AG04449 (cell line): Measurements from ENCODE around the gene MVB12B.

Experiments used
- CTCF ChIA-PET: fragments of 350-600 bp; formaldehyde crosslinking; extraction: SDS; loops from one replicate; lab custom pipeline; 2021; ENCODE audit warnings: antibody characterized with exemption; lab: Yijun Ruan, JAX
- POLR2A ChIA-PET: fragments of 400-600, 350-600 bp; formaldehyde crosslinking; extraction: SDS; loops from one replicate; lab custom pipeline; 2020; ENCODE audit warnings: antibody characterized with exemption, inconsistent platforms; lab: Yijun Ruan, JAX
- DNase-seq: peaks from one replicate; pipeline ENCODE4 v3.0.0-alpha.2; 2010; ENCODE audit warnings: low read depth, low spot score
- H3K4me3 ChIP-seq: 2 replicates; pipeline ENCODE4 v1.5.1; 2011; ENCODE audit warnings: low read depth, mild to moderate bottlenecking, control low read depth, low read length
- TF ChIP-seq, protein P1 (sequence below): IDR thresholded peaks from one replicate; pipeline ENCODE4 v1.5.1; 2011; ENCODE audit warnings: mild to moderate bottlenecking, moderate library complexity, low read length, control low read depth, inconsistent platforms; ENCODE audit not compliant: insufficient read depth; ENCODE audit errors: missing control alignments

MVB12B gene

DNA sequence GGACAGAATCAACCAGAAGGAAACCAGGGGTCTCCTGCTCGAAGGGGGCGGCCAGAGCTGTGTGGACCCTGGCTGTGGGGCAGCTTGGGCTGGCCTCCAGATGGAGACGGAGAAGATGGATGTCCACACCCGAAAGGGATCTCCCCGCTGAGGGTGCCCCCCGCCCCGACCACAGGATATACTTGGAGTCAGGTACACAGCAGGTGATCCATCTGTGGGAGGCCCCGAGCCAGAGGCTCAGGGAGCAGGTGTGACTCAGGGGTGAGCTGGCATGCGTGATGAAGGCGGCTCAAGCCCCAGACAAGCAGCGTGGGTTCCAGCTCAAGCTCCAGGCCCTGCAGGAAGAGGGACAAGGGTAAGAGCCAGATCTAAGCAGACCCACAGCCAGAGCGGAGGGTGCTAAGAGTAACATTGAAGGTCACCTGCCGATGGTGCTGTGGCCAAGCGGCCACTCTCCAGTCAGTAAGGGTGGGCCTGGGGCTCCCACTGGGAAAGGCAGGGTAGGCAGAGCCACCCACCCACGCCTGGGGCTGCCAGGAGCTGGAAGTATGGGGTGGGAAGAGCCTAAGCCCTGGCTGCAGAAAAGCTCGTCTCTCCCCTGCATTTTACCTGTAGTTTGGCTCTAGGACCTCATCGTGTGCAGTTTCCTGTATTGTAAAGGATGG is 30.6 kb upstream of the MVB12B start:
- ChIA-PET CTCF (no interaction called here), POLR2A (no interaction called here)
- no peak for DNase-seq

DNA sequence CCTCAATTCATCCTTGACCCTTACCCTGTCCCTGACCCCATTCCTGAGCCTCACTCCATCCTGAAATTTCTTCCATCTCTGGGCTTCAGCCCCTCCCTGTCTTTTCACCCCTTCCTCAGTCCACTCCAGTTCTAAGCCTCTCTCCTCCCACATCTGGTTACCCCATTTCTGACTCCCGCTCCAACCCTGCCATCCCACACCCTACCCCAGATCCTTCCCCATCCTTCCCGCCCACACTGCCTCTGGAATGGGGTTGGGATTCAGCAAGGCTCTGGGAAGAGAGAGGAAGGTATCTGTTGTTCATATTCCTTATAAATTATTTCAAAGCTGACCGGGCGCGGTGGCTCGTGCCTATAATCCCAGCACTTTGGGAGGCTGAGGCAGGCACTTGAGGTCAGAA is 29.9 kb upstream of the MVB12B start:
- no peak for DNase-seq
- no peak overlapping the region for H3K4me3 ChIP-seq
- TF ChIP-seq, protein P1, sequence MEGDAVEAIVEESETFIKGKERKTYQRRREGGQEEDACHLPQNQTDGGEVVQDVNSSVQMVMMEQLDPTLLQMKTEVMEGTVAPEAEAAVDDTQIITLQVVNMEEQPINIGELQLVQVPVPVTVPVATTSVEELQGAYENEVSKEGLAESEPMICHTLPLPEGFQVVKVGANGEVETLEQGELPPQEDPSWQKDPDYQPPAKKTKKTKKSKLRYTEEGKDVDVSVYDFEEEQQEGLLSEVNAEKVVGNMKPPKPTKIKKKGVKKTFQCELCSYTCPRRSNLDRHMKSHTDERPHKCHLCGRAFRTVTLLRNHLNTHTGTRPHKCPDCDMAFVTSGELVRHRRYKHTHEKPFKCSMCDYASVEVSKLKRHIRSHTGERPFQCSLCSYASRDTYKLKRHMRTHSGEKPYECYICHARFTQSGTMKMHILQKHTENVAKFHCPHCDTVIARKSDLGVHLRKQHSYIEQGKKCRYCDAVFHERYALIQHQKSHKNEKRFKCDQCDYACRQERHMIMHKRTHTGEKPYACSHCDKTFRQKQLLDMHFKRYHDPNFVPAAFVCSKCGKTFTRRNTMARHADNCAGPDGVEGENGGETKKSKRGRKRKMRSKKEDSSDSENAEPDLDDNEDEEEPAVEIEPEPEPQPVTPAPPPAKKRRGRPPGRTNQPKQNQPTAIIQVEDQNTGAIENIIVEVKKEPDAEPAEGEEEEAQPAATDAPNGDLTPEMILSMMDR = no peak
- ChIA-PET POLR2A (interaction anchor here (0.6 kb wide), 1 partner anchor 1638 kb away, joined by 3 read pairs; no protein-coding TSS in a partner anchor), CTCF (interaction anchor here (1.0 to 3.7 kb wide), 3 partner anchors 102 to 195 kb away, joined by 3 to 37 read pairs (median 23); no protein-coding TSS in a partner anchor)

More for the DNA sequence above, 30.6 kb upstream of the MVB12B start:
- TF ChIP-seq, protein P1 = no peak
- H3K4me3 ChIP-seq = no peak overlapping the region

DNA sequence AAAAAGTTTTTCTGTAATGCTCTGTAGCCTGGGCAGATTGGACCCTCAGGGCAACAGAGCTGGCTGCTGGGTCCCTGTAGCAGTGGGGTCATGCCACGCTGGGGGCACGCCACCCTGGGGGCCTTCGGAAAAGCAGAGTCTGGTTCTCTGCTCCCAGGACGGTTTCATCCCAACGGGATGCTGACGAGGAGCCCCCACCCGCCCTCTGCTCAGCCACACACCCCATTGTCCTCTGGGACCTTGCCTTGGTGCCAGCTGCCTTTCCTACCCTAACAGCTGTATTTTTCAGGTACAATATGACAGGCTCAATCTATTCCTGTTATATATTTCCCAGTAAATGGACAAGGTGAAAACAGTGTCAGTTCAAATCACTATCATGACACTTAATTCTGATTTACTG is 29.0 kb upstream of the MVB12B start:
- POLR2A ChIA-PET = no interaction called here
- TF ChIP-seq, protein P1 = no peak
- no peak overlapping the region for H3K4me3 ChIP-seq
- CTCF ChIA-PET = interaction anchor here (1.0 to 3.7 kb wide), 5 partner anchors 42 to 890 kb away, joined by 3 to 37 read pairs (median 4); no protein-coding TSS in a partner anchor
- no peak for DNase-seq

DNA sequence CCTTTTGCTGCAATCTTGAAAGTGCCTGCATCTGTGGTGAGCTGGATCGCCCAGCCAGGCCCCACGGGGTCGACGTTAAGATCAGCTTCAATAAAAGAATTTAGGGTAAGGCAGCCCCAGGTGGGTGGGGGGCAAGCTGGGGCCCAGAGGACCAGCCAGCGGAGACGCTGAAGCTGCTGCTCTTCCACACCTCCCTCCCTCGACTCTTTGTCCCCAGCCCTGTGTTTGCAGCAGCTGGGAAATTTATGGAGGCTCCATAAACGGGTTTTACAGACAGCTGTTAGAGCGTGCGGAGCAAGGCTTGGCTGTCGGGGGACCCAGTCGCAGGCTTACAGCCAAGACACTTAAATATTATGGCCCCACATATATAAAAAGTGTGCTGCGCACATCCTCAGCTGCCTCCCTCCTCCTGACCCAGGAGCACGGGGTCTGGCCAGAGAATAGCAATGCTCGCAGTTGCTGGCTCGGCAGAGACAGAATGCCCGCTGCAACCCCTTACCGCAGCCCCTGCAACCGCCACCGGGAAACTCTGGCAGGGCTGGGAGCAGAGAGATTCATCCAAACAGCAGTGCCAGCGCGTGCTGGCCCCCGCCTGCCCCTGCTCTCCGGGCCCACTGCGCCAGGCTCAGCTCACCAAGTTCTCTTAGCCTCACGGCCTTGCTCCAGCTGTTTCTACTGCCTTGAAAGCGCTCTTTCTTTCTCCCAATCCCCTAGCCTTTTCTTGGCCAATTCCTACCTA is 28.4 kb upstream of the MVB12B start:
- H3K4me3 ChIP-seq = no peak overlapping the region
- CTCF ChIA-PET = interaction anchor here (1.0 to 3.7 kb wide), 4 partner anchors 41 to 890 kb away, joined by 3 to 37 read pairs (median 14); no protein-coding TSS in a partner anchor
- DNase-seq = no peak
- TF ChIP-seq, protein P1 = no peak
- POLR2A ChIA-PET = no interaction called here

DNA sequence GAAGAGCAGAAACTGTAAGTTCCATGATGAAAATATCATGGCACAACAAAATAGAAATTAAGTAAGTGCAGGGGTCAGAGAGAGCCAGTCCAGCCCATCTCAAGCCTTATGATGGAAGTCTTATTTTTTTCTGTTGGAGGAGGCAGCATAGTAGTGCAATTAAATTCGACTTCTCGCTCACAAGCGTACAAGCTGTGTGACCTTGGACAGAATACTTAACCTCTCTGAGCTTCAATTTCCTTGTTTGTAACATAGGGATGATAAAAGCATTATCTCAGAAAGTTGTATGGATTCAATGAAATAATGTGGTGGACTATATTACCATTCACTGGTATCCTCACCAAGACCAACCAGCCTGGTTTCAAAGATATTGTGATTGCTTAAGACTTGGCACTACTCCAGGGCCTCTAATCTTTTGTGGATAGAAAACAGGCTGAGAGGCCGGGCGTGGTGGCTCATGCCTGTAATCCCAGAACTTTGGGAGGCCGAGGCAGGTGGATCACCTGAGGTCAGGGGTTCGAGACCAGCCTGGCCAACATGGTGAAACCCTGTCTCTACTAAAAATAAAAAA is 26.8 kb upstream of the MVB12B start:
- H3K4me3 ChIP-seq = no peak overlapping the region
- POLR2A ChIA-PET = no interaction called here
- TF ChIP-seq, protein P1 = no peak
- CTCF ChIA-PET = interaction anchor here (1.3 to 3.7 kb wide), 3 partner anchors 96 to 192 kb away, joined by 3 to 37 read pairs (median 23); no protein-coding TSS in a partner anchor
- no peak for DNase-seq
